Loucy (cell line): Measurements from ENCODE around the gene PRAMEF27.
"Not testable (repeated sequence)": the region's sequence is repeated elsewhere in the genome, so short reads cannot be mapped to it uniquely, and the experiment has no call there.

ENCODE experiments used
- H2AFZ ChIP-seq: fragments of 200-600 bp; sonication (generic); 2 replicates; pipeline ENCODE4 v1.6.0; 2016; ENCODE audit warnings: antibody characterized with exemption, mild to moderate bottlenecking, low read length, moderate library complexity
- H3F3A ChIP-seq: fragments of 200-600 bp; 2 replicates; pipeline ENCODE4 v1.6.0; 2016; ENCODE audit warnings: antibody characterized with exemption, low read depth, mild to moderate bottlenecking
- H3K27me3 ChIP-seq: fragments of 200-600 bp; sonication (generic); 2 replicates; pipeline ENCODE4 v1.6.1; 2014; ENCODE audit warnings: low read length, mild to moderate bottlenecking; ENCODE audit not compliant: insufficient read depth, poor library complexity, severe bottlenecking
- H3K36me3 ChIP-seq: fragments of 200-600 bp; sonication (generic); 2 replicates; pipeline ENCODE4 v1.6.1; 2016; ENCODE audit warnings: low read length; ENCODE audit not compliant: insufficient read depth
- H3K4me1 ChIP-seq: fragments of 200-600 bp; sonication (generic); 2 replicates; pipeline ENCODE4 v1.5.1; 2014; ENCODE audit warnings: low read length, mild to moderate bottlenecking; ENCODE audit not compliant: insufficient read depth, poor library complexity, severe bottlenecking
- H3K4me2 ChIP-seq: fragments of 200-600 bp; sonication (generic); 2 replicates; pipeline ENCODE4 v1.6.0; 2014; ENCODE audit warnings: antibody characterized with exemption, low read length, low read depth, mild to moderate bottlenecking; ENCODE audit not compliant: poor library complexity, severe bottlenecking
- H3K4me3 ChIP-seq: fragments of 200-600 bp; sonication (generic); 2 replicates; pipeline ENCODE4 v1.5.1; 2014; ENCODE audit warnings: low read length, mild to moderate bottlenecking, mixed read lengths; ENCODE audit not compliant: poor library complexity, severe bottlenecking
- H3K79me2 ChIP-seq: fragments of 200-600 bp; sonication (generic); 2 replicates; pipeline ENCODE4 v1.6.1; 2014; ENCODE audit warnings: low read length; ENCODE audit not compliant: insufficient read depth
- H3K9ac ChIP-seq: fragments of 200-600 bp; sonication (generic); 2 replicates; pipeline ENCODE4 v1.6.0; 2014; ENCODE audit warnings: mild to moderate bottlenecking, low read depth, low read length, moderate library complexity; ENCODE audit not compliant: poor library complexity, severe bottlenecking
- H3K9me2 ChIP-seq: fragments of 200-600 bp; sonication (generic); replicated peaks from 2 replicates; pipeline ENCODE4 v1.6.1; 2016; ENCODE audit warnings: low read depth, low read length, mixed read lengths
- H3K9me3 ChIP-seq: fragments of 200-600 bp; sonication (generic); 2 replicates; pipeline ENCODE4 v1.6.1; 2014; ENCODE audit warnings: mild to moderate bottlenecking, antibody characterized with exemption, low read length, low read depth; ENCODE audit not compliant: insufficient read depth
- H4K20me1 ChIP-seq: fragments of 200-600 bp; sonication (generic); 2 replicates; pipeline ENCODE4 v1.6.0; 2014; ENCODE audit warnings: antibody characterized with exemption, low read length, mild to moderate bottlenecking; ENCODE audit not compliant: insufficient read depth, poor library complexity, severe bottlenecking

Gene PRAMEF27

GRCh38 chr1:13056475-13056874, at the start of gene PRAMEF27:
Gene PRAMEF27 (minus strand): TSS chr1:13056575. CDS start chr1:13053659, 2,916 bp downstream.
- H3K36me3 ChIP-seq, H2AFZ ChIP-seq, H3K4me3 ChIP-seq, H3F3A ChIP-seq, H3K9ac ChIP-seq, H4K20me1 ChIP-seq, H3K79me2 ChIP-seq, H3K9me2 ChIP-seq, H3K9me3 ChIP-seq, H3K27me3 ChIP-seq, H3K4me1 ChIP-seq, H3K4me2 ChIP-seq: not testable (repeated sequence)

- not testable (repeated sequence) for H3K9me3 ChIP-seq, H3K27me3 ChIP-seq, H3K9ac ChIP-seq, H3K79me2 ChIP-seq, H3K4me3 ChIP-seq, H3K36me3 ChIP-seq, H3K4me1 ChIP-seq, H4K20me1 ChIP-seq, H3K9me2 ChIP-seq, H3F3A ChIP-seq, H2AFZ ChIP-seq, H3K4me2 ChIP-seq
These were observed 14.1 kb upstream of the PRAMEF27 start, which contains the start of gene PRAMEF25 for GRCh38 chr1:13070474-13070873. Gene PRAMEF25 (plus strand): TSS chr1:13070774. CDS start chr1:13073694, 2,920 bp downstream.

DNA sequence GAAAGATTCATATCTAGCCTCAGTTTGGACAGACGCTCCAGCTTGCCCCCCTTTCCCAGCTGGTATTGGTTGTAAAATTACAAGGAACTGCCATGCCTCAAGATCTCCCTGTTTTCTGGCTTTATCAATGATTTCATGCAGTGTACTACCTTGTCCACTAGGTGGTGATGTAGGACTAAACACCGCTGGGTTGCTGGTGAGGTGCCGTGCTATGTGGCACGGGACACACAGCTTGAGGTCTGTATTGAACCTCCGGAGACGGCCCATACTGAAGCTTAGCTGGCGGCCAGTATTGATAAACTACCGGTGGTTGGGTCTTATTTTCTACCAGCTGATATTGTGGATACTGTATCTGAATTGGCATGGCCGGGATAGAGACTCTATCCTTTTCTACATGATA, 36.5 kb downstream of the PRAMEF27 start:
- not testable (repeated sequence) for H3K9me3 ChIP-seq, H3F3A ChIP-seq, H3K4me3 ChIP-seq, H3K36me3 ChIP-seq, H2AFZ ChIP-seq, H3K79me2 ChIP-seq, H3K9me2 ChIP-seq, H3K4me1 ChIP-seq, H3K4me2 ChIP-seq, H4K20me1 ChIP-seq, H3K27me3 ChIP-seq, H3K9ac ChIP-seq

DNA sequence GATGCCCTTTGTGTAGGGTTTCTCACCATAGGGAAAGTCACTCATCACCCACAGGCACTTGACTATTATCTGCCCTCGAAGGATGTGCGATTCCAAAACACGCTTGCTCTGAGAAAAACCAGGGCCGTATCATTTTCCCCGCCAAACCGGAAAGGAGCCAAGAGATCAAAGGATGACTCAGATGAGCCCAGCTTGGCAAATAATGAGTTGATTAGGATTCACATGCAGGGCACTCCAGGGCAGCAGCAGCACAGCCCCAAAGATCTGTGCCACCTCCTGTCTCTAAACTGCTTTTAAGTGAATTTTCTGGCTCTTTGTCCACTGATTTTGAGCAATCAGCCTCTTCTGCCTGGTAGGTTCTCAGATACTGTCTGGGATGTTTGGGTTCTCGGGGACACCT, 44.4 kb downstream of the PRAMEF27 start:
- not testable (repeated sequence) for H3F3A ChIP-seq, H3K9ac ChIP-seq, H3K36me3 ChIP-seq, H3K27me3 ChIP-seq, H3K4me2 ChIP-seq, H3K9me2 ChIP-seq, H3K79me2 ChIP-seq, H2AFZ ChIP-seq, H3K4me3 ChIP-seq, H3K9me3 ChIP-seq, H4K20me1 ChIP-seq, H3K4me1 ChIP-seq

DNA sequence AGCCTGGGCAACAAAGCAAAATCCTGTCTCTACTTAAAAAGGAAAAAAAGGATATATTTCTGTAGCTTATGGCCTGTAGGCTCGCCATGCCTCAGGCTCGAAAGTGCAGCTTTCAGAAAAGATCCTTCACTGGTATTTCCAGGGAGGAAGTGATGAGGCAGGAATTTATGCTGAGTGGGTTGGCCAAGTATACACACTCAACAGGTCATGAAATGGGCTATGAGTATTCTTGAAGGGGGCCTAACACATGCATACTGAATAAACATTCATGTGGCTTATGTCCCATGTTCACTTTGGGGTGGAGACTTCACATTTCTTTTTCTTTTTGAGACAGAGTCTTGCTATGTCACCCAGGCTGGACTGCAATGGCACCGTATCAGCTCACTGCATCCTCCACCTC, 47.0 kb downstream of the PRAMEF27 start:
- H3K9me2 ChIP-seq, H3K9me3 ChIP-seq, H4K20me1 ChIP-seq, H3K4me3 ChIP-seq, H3K27me3 ChIP-seq, H3F3A ChIP-seq, H3K9ac ChIP-seq, H3K4me1 ChIP-seq, H3K4me2 ChIP-seq, H2AFZ ChIP-seq, H3K79me2 ChIP-seq, H3K36me3 ChIP-seq: not testable (repeated sequence)

- not testable (repeated sequence) for H3K9me2 ChIP-seq, H3K79me2 ChIP-seq, H3K9ac ChIP-seq
These were observed 50.6 kb downstream of the PRAMEF27 start for GRCh38 chr1:13005732-13006131.

More at GRCh38 chr1:13005732-13006131, 50.6 kb downstream of the PRAMEF27 start:
- not testable (repeated sequence) for H2AFZ ChIP-seq, H3K4me2 ChIP-seq, H4K20me1 ChIP-seq, H3K4me3 ChIP-seq, H3K4me1 ChIP-seq, H3K9me3 ChIP-seq, H3K27me3 ChIP-seq, H3F3A ChIP-seq, H3K36me3 ChIP-seq
